HG02884 (cell line): ENCODE data around the gene DCTN1.
"Not testable (repeated sequence)": the region's sequence is repeated elsewhere in the genome, so short reads cannot be mapped to it uniquely, and the experiment has no call there.

Experiments used
- ATAC-seq: cut with Tn5 transposase; IDR thresholded peaks from one replicate; pipeline ENCODE4 v1.9.1; 2021; ENCODE audit warnings: mild to moderate bottlenecking, moderate library complexity; ENCODE audit not compliant: unreplicated experiment

Gene DCTN1

GRCh38 chr2:74372674-74373073, 7.4 kb downstream of the DCTN1 start:
- ATAC-seq: no peak

GRCh38 chr2:74371421-74371820, 8.7 kb downstream of the DCTN1 start:
- no peak for ATAC-seq

DNA sequence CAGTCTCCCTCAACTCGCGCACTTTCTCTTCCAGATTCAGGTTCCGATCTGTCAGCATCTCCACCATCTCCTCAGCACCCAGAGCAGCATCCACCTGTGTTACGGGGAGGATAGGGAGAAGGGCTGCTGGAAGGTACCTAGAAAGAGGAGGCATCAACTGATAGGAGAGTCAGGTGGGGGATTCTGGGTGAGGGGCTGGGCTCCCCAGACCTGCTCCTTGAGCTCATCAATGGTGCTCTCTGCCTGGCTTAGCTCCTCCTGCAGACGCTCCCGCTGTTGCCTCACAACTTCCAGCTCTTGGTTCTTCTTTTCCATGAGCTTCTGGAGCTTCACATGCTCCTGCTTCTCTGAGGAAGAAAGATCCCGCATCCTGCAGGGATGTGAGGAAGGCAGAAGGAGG, 10.1 kb downstream of the DCTN1 start:
- ATAC-seq: no peak

- ATAC-seq: no peak
These were observed 11.6 kb downstream of the DCTN1 start for GRCh38 chr2:74368499-74368898.

GRCh38 chr2:74367789-74368188, 12.3 kb downstream of the DCTN1 start:
- no peak for ATAC-seq

GRCh38 chr2:74366036-74366435, 14.1 kb downstream of the DCTN1 start:
- no peak for ATAC-seq

GRCh38 chr2:74364533-74365505, 15.3 kb downstream of the DCTN1 start:
- ATAC-seq: no peak

DNA sequence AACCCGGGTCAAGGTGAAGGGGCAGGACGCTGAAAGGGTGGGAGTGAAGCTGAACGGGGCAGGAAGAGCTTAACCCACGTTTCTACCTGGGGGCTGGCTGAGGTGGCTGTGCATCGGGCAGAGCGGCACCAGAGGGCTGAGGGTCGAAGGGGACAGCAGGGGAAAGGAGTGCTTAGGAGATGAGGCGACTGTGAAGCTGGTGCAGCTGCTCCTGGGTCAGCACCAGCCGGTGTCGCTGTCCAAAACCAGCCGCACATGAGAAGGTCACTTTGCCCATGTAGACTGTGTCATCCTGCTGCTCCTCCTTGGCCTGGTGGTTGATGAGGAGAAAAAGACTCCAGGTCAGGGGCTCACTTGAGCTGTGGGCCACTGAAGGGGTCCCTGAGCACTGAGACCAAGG, 18.8 kb downstream of the DCTN1 start:
- no peak for ATAC-seq

DNA sequence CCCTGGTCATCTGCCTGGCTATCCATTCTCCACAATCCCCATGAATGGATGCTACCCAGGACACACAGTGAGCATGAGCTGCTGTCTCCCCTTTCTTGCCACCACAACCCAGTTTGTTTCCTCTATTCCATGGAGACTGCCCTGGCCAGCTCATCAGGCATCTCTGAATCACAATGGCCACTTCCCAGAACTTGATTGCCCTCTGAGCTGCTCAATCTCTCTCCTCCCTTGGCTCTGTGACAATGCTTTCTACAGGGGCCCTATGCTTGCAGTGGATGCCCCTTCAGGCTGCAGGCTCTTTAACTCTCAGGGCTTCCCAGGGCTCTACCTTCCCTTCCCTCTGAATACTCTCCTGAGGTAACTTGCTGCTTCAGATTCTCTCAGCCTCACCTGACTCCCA, 22.5 kb downstream of the DCTN1 start:
- no peak for ATAC-seq

DNA sequence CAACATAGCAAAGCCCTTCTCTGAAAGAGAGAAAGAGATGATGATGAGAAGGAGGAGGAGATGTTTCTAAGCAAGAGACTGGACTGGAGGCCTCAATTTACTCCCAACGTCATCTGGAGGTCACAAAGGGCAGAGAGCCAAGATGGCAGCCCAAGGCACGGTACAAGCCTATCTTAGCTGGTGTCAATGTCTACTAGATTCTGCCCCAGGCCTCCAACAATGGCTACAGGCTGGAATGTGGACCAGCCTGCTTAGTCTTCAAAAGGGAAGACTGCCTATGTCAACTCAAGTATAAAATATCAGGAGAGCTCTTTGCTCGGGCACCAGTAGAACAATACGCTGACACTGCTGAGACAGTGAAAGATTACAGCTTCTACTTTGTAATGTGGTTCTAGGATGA, 30.2 kb downstream of the DCTN1 start:
- ATAC-seq: no peak

GRCh38 chr2:74347742-74348141, 32.4 kb downstream of the DCTN1 start:
- no peak for ATAC-seq

GRCh38 chr2:74347303-74347702, 32.8 kb downstream of the DCTN1 start:
- ATAC-seq: no peak

- ATAC-seq: no peak
These were observed 34.7 kb downstream of the DCTN1 start for GRCh38 chr2:74345272-74345943.

DNA sequence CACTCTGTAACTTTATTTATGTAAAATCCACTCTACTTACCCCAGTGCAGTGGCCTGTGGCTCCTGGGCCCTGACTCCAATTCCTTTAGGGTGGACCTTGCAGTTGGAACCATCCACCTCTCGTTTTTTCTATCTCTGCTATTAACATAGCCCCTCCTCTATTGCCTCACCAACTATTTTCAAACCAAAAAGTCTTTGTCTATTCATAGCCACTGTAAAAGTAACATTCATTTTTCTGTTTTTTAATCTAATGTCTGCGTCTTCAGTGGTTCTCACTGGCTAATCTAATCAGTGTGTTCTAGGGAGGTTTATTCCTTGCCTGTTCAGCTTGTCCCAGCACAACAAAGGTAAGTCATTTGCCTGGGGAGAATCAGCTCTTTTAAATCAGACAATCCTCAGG, 36.8 kb downstream of the DCTN1 start, which contains the start of gene SLC4A5:
SLC4A5 (minus strand) TSS at position 101 of the 400 bp plus-strand sequence. CDS start 28,393 bp downstream, outside the sequence.
- no peak for ATAC-seq

- ATAC-seq: not testable (repeated sequence)
These were observed 43.9 kb downstream of the DCTN1 start for GRCh38 chr2:74336227-74336626.

DNA sequence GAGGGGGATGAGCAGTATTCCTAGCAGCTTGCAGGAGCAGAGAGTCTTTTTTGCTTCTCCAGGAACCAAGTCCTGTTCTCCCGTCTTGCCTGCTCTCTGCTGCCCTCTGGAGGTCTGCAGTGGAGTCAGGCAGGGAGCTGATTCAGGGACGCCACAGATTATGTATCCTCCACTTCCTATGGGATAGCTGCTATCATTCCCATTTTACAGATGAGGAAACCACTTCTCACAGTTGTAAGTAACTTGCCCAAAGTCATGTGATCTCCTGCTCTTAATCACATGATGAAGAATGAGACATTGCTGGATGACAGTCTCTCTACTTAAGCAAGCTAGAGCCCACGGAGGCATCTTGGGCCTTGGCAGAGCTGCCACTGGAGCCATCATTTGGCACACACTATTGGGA, 45.2 kb downstream of the DCTN1 start:
- ATAC-seq: no peak

DNA sequence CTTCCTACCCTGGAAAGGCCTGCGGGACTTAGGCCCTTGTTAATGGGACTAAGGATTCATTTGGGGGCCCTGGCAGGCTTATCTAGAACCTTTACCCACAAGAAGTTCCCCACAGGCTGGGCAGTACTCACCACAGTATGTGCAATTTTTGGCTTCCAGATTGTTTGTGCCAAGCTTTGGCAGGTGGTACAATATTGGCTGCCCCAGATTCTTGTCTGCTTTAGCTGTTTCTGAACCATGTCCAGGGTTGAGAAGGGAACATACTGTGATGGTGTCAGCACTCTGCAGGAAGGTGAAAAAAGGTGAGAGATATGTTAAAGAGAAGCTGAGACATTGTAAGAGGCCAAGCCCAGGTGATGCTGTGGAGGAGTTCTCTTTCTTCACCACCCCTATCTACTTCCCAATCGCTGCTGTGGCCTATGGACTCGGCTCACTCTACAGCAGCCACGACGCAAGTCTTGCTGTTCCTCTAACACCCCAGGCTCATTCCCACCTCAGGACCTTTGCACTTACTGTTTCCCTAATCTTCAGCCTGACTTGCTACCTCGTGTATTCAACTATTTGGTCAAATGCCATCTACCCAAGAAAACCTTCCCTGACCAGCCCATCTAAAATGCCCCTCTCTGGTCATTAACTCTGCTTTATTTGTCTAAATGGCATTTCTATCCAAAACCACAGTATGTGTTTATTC, 46.1 kb downstream of the DCTN1 start:
- ATAC-seq: no peak

GRCh38 chr2:74333175-74333574, 46.9 kb downstream of the DCTN1 start:
- ATAC-seq: no peak

DNA sequence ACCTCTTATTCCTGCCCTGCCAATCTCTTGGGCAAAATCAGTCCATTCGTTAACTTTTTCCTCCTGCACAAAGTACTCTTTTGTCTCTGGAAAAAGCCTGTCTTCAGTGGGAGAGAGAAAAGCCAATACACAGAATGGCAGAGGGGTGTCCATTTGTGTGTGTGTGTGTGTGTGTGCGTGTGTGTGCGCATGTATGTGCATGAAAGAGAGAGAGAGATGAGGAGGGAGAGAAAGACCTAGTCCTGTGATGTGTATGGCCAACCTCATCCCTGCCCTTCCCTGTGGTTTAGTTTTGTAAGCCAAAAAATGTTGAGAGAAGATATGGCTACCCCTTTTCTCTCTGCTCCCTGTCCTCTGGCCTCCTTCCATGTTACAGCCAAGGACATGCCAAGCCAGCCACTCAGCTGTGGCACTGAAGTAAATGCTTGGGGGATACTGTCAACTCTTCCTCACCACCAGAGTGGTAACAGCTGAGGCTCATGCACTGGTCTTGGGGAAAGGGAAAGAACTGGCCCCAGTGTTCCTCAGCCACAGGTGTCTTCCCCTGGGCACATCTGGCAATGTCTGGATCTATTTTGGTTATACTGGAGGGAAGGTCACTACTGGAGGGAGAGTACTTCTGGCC, 47.4 kb downstream of the DCTN1 start:
- ATAC-seq: no peak

GRCh38 chr2:74328573-74328972, 51.5 kb downstream of the DCTN1 start:
- ATAC-seq: no peak

GRCh38 chr2:74328074-74328473, 52.0 kb downstream of the DCTN1 start:
- no peak for ATAC-seq
